ENCODE data around the gene TPCN2. TPM values are rescaled to one million over a fixed set of nuclear protein-coding genes. Genes with fewer than 3 reads are reported as not detected.

Gene TPCN2
- total RNA-seq, 1 experiment from 2014 or later = 15.2 TPM

DNA sequence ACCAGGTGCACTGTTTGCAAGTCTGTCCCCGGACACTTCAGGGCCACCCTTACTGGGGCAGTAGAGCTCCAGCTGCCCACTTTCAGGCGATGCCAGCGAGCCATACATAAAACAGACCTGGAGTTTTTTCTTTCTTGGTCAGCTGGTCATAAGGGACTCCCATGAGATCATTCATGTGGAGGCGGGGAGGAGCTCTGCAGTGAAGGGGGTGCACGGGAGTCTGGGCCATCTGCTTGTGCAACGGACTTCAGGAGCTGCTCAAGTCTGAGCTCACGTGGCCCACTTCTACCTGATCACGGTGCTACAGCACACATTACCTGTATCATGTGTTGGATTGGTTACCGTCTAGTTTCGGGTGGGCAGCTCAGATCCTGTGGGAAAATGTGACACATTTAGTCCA, 26.5 kb upstream of the TPCN2 start:
- RAD21 ChIA-PET (ENCODE audit: low non-redundant PET in 1 of 2, low total read pairs in 2 of 2, uncharacterized antibody in 2 of 2, unreplicated experiment in 2 of 2) = no interaction called here

More for the DNA sequence above, 26.5 kb upstream of the TPCN2 start:
- no TSS peak for BruUV-seq (replicated peaks)
- Histone ChIP-seq H3K27ac (ENCODE audit: low read depth, low read length) (no peak overlapping the region), H3K27me3 (ENCODE audit: insufficient read depth, low read length) (no peaks in the 10 kb centered on the region), H3K4me1 (ENCODE audit: control insufficient read depth in 1 of 2, insufficient read depth in 2 of 2, low read length in 2 of 2) (no peaks in the 10 kb centered on the region), H3K36me3 (ENCODE audit: control insufficient read depth in 1 of 2, insufficient read depth in 2 of 2, low read length in 2 of 2) (no peaks in the 10 kb centered on the region), H3K4me2 (ENCODE audit: low read length) (no peak overlapping the region), H2AFZ (ENCODE audit: low read depth, low read length, poor library complexity, severe bottlenecking) (no peak overlapping the region), H3K79me2 (ENCODE audit: insufficient read depth, low read length) (no peaks in the 10 kb centered on the region), H3K9me3 (ENCODE audit: control insufficient read depth in 1 of 2, insufficient read depth in 1 of 2, low read depth in 1 of 2, low read length in 2 of 2) (no peaks in the 10 kb centered on the region), H3K9me2 (ENCODE audit: insufficient read depth) (no peaks in the 10 kb centered on the region), H4K20me1 (ENCODE audit: insufficient read depth) (no peaks in the 10 kb centered on the region), H3K9ac (ENCODE audit: low read length) (no peak overlapping the region), H3K4me3 (replicated peaks in 1 of 2; ENCODE audit: low read depth in 1 of 2, low read length in 2 of 2) (no peak overlapping the region)
- no peak for ATAC-seq
- intact Hi-C loops (cut with micrococcal nuclease) = no loop called here
- POLR2A ChIA-PET = no interaction called here
- no peak for DNase-seq (ENCODE audit: low read depth, low spot score)
- TF ChIP-seq, protein P1, sequence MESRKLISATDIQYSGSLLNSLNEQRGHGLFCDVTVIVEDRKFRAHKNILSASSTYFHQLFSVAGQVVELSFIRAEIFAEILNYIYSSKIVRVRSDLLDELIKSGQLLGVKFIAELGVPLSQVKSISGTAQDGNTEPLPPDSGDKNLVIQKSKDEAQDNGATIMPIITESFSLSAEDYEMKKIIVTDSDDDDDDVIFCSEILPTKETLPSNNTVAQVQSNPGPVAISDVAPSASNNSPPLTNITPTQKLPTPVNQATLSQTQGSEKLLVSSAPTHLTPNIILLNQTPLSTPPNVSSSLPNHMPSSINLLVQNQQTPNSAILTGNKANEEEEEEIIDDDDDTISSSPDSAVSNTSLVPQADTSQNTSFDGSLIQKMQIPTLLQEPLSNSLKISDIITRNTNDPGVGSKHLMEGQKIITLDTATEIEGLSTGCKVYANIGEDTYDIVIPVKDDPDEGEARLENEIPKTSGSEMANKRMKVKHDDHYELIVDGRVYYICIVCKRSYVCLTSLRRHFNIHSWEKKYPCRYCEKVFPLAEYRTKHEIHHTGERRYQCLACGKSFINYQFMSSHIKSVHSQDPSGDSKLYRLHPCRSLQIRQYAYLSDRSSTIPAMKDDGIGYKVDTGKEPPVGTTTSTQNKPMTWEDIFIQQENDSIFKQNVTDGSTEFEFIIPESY (IDR thresholded peaks at IDR 0.05; ENCODE audit: extremely low read depth, insufficient replicate concordance, low read length) = no peak
- TF ChIP-seq POLR2A (IDR thresholded peaks at IDR 0.05; ENCODE audit: borderline replicate concordance, extremely low read depth, insufficient read depth, insufficient read length) (no peak), FOSL1 (IDR thresholded peaks at IDR 0.05; ENCODE audit: low read depth) (no peak), TCF7L2 (IDR thresholded peaks at IDR 0.05; ENCODE audit: borderline replicate concordance, extremely low read depth, insufficient read depth, insufficient read length) (no peak), CEBPB (IDR thresholded peaks at IDR 0.05; ENCODE audit: low read depth) (no peak), SRF (IDR thresholded peaks at IDR 0.05; ENCODE audit: low read depth) (no peak), SIN3A (IDR thresholded peaks at IDR 0.05; ENCODE audit: low read depth) (no peak), ZFX (IDR thresholded peaks at IDR 0.05) (no peak), EZH2phosphoT487 (IDR thresholded peaks at IDR 0.05; ENCODE audit: borderline replicate concordance) (no peak), EZH2 (IDR thresholded peaks at IDR 0.05) (no peak)
- TF ChIP-seq, protein P2, sequence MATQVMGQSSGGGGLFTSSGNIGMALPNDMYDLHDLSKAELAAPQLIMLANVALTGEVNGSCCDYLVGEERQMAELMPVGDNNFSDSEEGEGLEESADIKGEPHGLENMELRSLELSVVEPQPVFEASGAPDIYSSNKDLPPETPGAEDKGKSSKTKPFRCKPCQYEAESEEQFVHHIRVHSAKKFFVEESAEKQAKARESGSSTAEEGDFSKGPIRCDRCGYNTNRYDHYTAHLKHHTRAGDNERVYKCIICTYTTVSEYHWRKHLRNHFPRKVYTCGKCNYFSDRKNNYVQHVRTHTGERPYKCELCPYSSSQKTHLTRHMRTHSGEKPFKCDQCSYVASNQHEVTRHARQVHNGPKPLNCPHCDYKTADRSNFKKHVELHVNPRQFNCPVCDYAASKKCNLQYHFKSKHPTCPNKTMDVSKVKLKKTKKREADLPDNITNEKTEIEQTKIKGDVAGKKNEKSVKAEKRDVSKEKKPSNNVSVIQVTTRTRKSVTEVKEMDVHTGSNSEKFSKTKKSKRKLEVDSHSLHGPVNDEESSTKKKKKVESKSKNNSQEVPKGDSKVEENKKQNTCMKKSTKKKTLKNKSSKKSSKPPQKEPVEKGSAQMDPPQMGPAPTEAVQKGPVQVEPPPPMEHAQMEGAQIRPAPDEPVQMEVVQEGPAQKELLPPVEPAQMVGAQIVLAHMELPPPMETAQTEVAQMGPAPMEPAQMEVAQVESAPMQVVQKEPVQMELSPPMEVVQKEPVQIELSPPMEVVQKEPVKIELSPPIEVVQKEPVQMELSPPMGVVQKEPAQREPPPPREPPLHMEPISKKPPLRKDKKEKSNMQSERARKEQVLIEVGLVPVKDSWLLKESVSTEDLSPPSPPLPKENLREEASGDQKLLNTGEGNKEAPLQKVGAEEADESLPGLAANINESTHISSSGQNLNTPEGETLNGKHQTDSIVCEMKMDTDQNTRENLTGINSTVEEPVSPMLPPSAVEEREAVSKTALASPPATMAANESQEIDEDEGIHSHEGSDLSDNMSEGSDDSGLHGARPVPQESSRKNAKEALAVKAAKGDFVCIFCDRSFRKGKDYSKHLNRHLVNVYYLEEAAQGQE (IDR thresholded peaks at IDR 0.05; ENCODE audit: low read depth) = no peak
- TF ChIP-seq, protein P3, sequence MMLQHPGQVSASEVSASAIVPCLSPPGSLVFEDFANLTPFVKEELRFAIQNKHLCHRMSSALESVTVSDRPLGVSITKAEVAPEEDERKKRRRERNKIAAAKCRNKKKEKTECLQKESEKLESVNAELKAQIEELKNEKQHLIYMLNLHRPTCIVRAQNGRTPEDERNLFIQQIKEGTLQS (IDR thresholded peaks at IDR 0.05) = no peak
- CTCF ChIA-PET = interaction anchor here (1.0 kb wide), 1 partner anchor 22 kb away, joined by 3 read pairs; no protein-coding TSS in a partner anchor
